ENCODE data around the gene OVOL3.

GRCh38 chr19:36092566-36092965 lies 18.4 kb upstream of the OVOL3 start:
- TF ChIP-seq, protein P1, sequence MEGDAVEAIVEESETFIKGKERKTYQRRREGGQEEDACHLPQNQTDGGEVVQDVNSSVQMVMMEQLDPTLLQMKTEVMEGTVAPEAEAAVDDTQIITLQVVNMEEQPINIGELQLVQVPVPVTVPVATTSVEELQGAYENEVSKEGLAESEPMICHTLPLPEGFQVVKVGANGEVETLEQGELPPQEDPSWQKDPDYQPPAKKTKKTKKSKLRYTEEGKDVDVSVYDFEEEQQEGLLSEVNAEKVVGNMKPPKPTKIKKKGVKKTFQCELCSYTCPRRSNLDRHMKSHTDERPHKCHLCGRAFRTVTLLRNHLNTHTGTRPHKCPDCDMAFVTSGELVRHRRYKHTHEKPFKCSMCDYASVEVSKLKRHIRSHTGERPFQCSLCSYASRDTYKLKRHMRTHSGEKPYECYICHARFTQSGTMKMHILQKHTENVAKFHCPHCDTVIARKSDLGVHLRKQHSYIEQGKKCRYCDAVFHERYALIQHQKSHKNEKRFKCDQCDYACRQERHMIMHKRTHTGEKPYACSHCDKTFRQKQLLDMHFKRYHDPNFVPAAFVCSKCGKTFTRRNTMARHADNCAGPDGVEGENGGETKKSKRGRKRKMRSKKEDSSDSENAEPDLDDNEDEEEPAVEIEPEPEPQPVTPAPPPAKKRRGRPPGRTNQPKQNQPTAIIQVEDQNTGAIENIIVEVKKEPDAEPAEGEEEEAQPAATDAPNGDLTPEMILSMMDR (IDR thresholded peaks at IDR 0.05): no peak
- no peak for TF ChIP-seq POLR2A (IDR thresholded peaks at IDR 0.05)

Data from breast epithelium (tissue), 3 donors.